A673 (cell line): Measurements from ENCODE around the gene DIP2C. TPM values are rescaled to one million over a fixed set of nuclear protein-coding genes. Genes with fewer than 3 reads are reported as not detected.

Experiments
- BruUV-seq: library from RNA; stranded (reverse); fragments of 400-500 nt; replicated peaks from 2 replicates; lab custom pipeline; 2021; lab: Mats Ljungman, UMichigan
- CTCF ChIA-PET: fragments of 300-600 bp; sonication (Branson Sonifier 250); formaldehyde crosslinking; loops from one replicate; lab custom pipeline; 2022; ENCODE audit warnings: antibody characterized with exemption; lab: Charles Lee
- POLR2A ChIA-PET: fragments of 300-600 bp; sonication (Branson Sonifier 250); formaldehyde crosslinking; loops from one replicate; lab custom pipeline; 2022; ENCODE audit warnings: antibody characterized with exemption; ENCODE audit not compliant: low non-redundant PET; lab: Charles Lee
- DNase-seq: peaks from one replicate; pipeline ENCODE4 v3.0.0-alpha.2; 2015; ENCODE audit warnings: low spot score
- H3K27ac ChIP-seq: fragments of 200-600 bp; sonication (generic); 2 replicates; pipeline ENCODE4 v1.5.1; 2016; ENCODE audit warnings: mixed run types, low read depth, mild to moderate bottlenecking, mixed read lengths, antibody characterized with exemption, low read length; ENCODE audit not compliant: poor library complexity, severe bottlenecking
- H3K27me3 ChIP-seq: fragments of 200-600 bp; sonication (generic); replicated peaks from 2 replicates; pipeline ENCODE4 v1.6.1; 2017; ENCODE audit warnings: mixed run types, low read depth, mild to moderate bottlenecking, mixed read lengths, antibody characterized with exemption, low read length; ENCODE audit not compliant: insufficient read depth, poor library complexity
- H3K36me3 ChIP-seq: fragments of 200-600 bp; sonication (generic); 2 replicates; pipeline ENCODE4 v1.6.1; 2016; ENCODE audit warnings: mixed run types, mild to moderate bottlenecking, mixed read lengths, antibody characterized with exemption, low read length; ENCODE audit not compliant: insufficient read depth, poor library complexity, severe bottlenecking
- H3K4me1 ChIP-seq: fragments of 200-600 bp; sonication (generic); 2 replicates; pipeline ENCODE4 v1.6.1; 2017; ENCODE audit warnings: mixed run types, mild to moderate bottlenecking, mixed read lengths, antibody characterized with exemption, low read length; ENCODE audit not compliant: insufficient read depth, poor library complexity, severe bottlenecking
- H3K4me3 ChIP-seq: fragments of 200-600 bp; sonication (generic); 2 replicates; pipeline ENCODE4 v1.5.1; 2016; ENCODE audit warnings: low read depth, mixed run types, mild to moderate bottlenecking, mixed read lengths, low read length; ENCODE audit not compliant: poor library complexity, severe bottlenecking
- H3K9me3 ChIP-seq: fragments of 200-600 bp; sonication (generic); 2 replicates; pipeline ENCODE4 v1.6.1; 2016; ENCODE audit warnings: mixed run types, low read depth, mild to moderate bottlenecking, mixed read lengths, antibody characterized with exemption, low read length; ENCODE audit not compliant: poor library complexity, severe bottlenecking
- CTCF ChIP-seq: fragments of 300-800, 200-600 bp; sonication (generic); conservative IDR thresholded peaks from 2 replicates; pipeline ENCODE4 v1.5.1; 2017; ENCODE audit warnings: low read depth, mild to moderate bottlenecking, antibody characterized with exemption, low read length, moderate library complexity, mixed read lengths
- EZH2 ChIP-seq: fragments of 200-600 bp; sonication (generic); IDR thresholded peaks from 2 replicates; pipeline ENCODE4 v1.6.1; 2017; ENCODE audit warnings: borderline replicate concordance, low read depth, mild to moderate bottlenecking, mixed read lengths, antibody characterized with exemption, low read length; ENCODE audit not compliant: poor library complexity, severe bottlenecking
- intact Hi-C: fragments of 100-400 bp; cut with micrococcal nuclease; formaldehyde crosslinking; loops from one replicate; pipeline ENCODE4 v1.10.0; 2022; ENCODE audit not compliant: unreplicated experiment
- total RNA-seq: library from RNA; stranded (reverse); gene quantifications from 2 replicates; pipeline ENCODE4 v1.2.3, GENCODE V29; 2021

DIP2C gene
- total RNA-seq, 1 experiment from 2014 or later: 13.2 TPM

GRCh38 chr10:625333-625696, 64.2 kb downstream of the DIP2C start:
- Histone ChIP-seq H3K4me1 (no peaks in the 10 kb centered on the region), H3K27me3 (no peaks in the 10 kb centered on the region), H3K9me3 (no peaks in the 10 kb centered on the region), H3K4me3 (no peak overlapping the region), H3K36me3 (no peaks in the 10 kb centered on the region), H3K27ac (no peak overlapping the region)
- intact Hi-C loops: no loop called here
- CTCF ChIA-PET: no interaction called here
- TF ChIP-seq EZH2 (no peak), CTCF (no peak)
- POLR2A ChIA-PET: no interaction called here
- no TSS peak for BruUV-seq
- no peak for DNase-seq

GRCh38 chr10:624605-625332, 64.7 kb downstream of the DIP2C start:
- Histone ChIP-seq H3K4me1 (no peaks in the 10 kb centered on the region), H3K27me3 (no peaks in the 10 kb centered on the region), H3K36me3 (no peaks in the 10 kb centered on the region), H3K27ac (no peak overlapping the region), H3K9me3 (no peaks in the 10 kb centered on the region), H3K4me3 (no peak overlapping the region)
- TF ChIP-seq EZH2: no peak
- no peak for TF ChIP-seq CTCF
- POLR2A ChIA-PET: no interaction called here
- DNase-seq: no peak
- CTCF ChIA-PET: no interaction called here
- BruUV-seq: no TSS peak
- intact Hi-C loops: no loop called here

GRCh38 chr10:624312-624604, 65.2 kb downstream of the DIP2C start:
- Histone ChIP-seq H3K9me3 (no peaks in the 10 kb centered on the region), H3K4me3 (no peak overlapping the region), H3K27ac (no peak overlapping the region), H3K27me3 (no peaks in the 10 kb centered on the region), H3K36me3 (no peaks in the 10 kb centered on the region), H3K4me1 (no peaks in the 10 kb centered on the region)
- BruUV-seq: no TSS peak
- DNase-seq: no peak
- TF ChIP-seq CTCF (no peak), EZH2 (no peak)
- intact Hi-C loops: no loop called here
- ChIA-PET CTCF (no interaction called here), POLR2A (no interaction called here)
